Measurements from ENCODE around the gene TLN1. TPM values are rescaled to one million over a fixed set of nuclear protein-coding genes. Genes with fewer than 3 reads are reported as not detected.

The TLN1 gene
- total and polyA plus RNA-seq, 2 experiments from 2014 or later, result 21.5 to 120 TPM

DNA sequence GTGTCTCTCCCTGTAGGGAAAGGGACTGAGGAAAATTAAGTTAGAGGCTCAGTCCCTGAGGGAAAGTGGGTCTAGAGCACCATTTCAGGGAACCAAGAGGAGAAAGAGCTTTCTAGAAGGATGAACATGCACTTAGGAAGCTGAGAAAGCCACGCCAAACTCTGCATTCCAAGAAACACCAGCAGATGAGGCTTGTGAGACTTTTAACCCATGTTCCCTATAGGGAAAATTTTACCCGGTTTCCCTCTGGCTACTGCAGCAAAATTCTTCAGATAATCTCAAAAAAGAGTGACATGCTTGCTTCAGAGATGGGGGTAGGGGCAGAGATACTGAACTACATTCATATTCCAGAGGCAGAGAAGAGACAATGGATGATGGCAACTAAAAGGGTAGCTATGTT is 8.6 kb downstream of the TLN1 start (continued):
- TF ChIP-seq, protein P1, sequence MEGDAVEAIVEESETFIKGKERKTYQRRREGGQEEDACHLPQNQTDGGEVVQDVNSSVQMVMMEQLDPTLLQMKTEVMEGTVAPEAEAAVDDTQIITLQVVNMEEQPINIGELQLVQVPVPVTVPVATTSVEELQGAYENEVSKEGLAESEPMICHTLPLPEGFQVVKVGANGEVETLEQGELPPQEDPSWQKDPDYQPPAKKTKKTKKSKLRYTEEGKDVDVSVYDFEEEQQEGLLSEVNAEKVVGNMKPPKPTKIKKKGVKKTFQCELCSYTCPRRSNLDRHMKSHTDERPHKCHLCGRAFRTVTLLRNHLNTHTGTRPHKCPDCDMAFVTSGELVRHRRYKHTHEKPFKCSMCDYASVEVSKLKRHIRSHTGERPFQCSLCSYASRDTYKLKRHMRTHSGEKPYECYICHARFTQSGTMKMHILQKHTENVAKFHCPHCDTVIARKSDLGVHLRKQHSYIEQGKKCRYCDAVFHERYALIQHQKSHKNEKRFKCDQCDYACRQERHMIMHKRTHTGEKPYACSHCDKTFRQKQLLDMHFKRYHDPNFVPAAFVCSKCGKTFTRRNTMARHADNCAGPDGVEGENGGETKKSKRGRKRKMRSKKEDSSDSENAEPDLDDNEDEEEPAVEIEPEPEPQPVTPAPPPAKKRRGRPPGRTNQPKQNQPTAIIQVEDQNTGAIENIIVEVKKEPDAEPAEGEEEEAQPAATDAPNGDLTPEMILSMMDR (conservative IDR thresholded peaks at IDR 0.05; ENCODE audit: low read depth in 2 of 2), result no peak
- TF ChIP-seq, protein P2, sequence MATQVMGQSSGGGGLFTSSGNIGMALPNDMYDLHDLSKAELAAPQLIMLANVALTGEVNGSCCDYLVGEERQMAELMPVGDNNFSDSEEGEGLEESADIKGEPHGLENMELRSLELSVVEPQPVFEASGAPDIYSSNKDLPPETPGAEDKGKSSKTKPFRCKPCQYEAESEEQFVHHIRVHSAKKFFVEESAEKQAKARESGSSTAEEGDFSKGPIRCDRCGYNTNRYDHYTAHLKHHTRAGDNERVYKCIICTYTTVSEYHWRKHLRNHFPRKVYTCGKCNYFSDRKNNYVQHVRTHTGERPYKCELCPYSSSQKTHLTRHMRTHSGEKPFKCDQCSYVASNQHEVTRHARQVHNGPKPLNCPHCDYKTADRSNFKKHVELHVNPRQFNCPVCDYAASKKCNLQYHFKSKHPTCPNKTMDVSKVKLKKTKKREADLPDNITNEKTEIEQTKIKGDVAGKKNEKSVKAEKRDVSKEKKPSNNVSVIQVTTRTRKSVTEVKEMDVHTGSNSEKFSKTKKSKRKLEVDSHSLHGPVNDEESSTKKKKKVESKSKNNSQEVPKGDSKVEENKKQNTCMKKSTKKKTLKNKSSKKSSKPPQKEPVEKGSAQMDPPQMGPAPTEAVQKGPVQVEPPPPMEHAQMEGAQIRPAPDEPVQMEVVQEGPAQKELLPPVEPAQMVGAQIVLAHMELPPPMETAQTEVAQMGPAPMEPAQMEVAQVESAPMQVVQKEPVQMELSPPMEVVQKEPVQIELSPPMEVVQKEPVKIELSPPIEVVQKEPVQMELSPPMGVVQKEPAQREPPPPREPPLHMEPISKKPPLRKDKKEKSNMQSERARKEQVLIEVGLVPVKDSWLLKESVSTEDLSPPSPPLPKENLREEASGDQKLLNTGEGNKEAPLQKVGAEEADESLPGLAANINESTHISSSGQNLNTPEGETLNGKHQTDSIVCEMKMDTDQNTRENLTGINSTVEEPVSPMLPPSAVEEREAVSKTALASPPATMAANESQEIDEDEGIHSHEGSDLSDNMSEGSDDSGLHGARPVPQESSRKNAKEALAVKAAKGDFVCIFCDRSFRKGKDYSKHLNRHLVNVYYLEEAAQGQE (IDR thresholded peaks at IDR 0.05; ENCODE audit: unreplicated experiment), result no peak
- no peak for TF ChIP-seq EZH2phosphoT487 (IDR thresholded peaks at IDR 0.05; ENCODE audit: unreplicated experiment)
- no peak for TF ChIP-seq ZNF114 (CRISPR knock-in tag; IDR thresholded peaks at IDR 0.05)

DNA sequence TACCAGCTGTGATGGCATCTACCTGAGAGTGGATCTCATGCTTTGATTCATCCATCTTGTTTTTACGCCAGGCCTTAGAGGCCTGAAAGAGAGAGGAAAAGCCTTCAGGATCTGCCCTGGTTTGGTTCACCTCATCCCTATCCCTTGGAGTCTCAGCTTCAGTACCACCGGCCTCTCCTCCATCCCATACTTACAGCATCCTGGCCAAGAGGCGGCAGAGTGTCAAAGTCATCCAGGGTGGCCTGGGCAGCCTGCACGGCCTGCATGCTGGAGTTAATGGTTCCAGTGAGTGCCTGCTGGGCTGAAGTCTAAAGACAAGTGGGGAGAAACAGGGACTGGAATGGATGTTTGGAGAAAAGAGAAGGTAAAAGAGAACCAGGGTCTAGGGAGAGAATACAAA is 12.4 kb downstream of the TLN1 start:
- Mint-ChIP-seq H3K36me3 (ENCODE audit: low read depth) (peaks cover 90% of the 10 kb centered on the region), H3K27ac (no peak overlapping the region), H3K4me3 (no peak overlapping the region), H3K27me3 (ENCODE audit: insufficient read depth, low read depth, poor library complexity) (no peaks in the 10 kb centered on the region), H3K4me1 (peaks cover 4% of the 10 kb centered on the region; the same call in 1 of the 3 replicates), H3K9me3 (no peaks in the 10 kb centered on the region)
- no peaks in the 10 kb centered on the region; the same call in 1 of the 2 replicates for H4K20me1 ChIP-seq (replicated peaks; ENCODE audit: insufficient read depth)
- H3K9me2 ChIP-seq (ENCODE audit: insufficient read depth), result no peaks in the 10 kb centered on the region
- H3K4me1 ChIP-seq (ENCODE audit: insufficient read depth), result no peaks in the 10 kb centered on the region
- H2AFZ ChIP-seq, result no peak overlapping the region
- ATAC-seq (no peak), DNase-seq (ENCODE audit: low spot score) (no peak)
- peaks cover 55% of the 10 kb centered on the region for H3K36me3 ChIP-seq (ENCODE audit: insufficient read depth)
- H3K27me3 ChIP-seq (ENCODE audit: insufficient read depth), result no peaks in the 10 kb centered on the region
- H3K79me2 ChIP-seq (replicated peaks; ENCODE audit: insufficient read depth), result no peaks in the 10 kb centered on the region
- H3K4me3 ChIP-seq, result no peak overlapping the region
- no peak overlapping the region for H3K4me2 ChIP-seq
- H3F3A ChIP-seq (replicated peaks; ENCODE audit: low read depth), result no peaks in the 10 kb centered on the region
- no peak overlapping the region for H3K27ac ChIP-seq (ENCODE audit: low read depth)
- TF ChIP-seq JUNB (IDR thresholded peaks at IDR 0.05; ENCODE audit: unreplicated experiment) (no peak), POLR2AphosphoS5 (IDR thresholded peaks at IDR 0.05; ENCODE audit: low read depth) (no peak), EZH2 (IDR thresholded peaks at IDR 0.05; ENCODE audit: low read depth, unreplicated experiment) (no peak), ZNF114 (CRISPR knock-in tag; IDR thresholded peaks at IDR 0.05) (no peak), NANOG (IDR thresholded peaks at IDR 0.05; ENCODE audit: borderline replicate concordance) (no peak)
- TF ChIP-seq, protein P1 (conservative IDR thresholded peaks at IDR 0.05; ENCODE audit: low read depth in 2 of 2), result no peak
- TF ChIP-seq, protein P3, sequence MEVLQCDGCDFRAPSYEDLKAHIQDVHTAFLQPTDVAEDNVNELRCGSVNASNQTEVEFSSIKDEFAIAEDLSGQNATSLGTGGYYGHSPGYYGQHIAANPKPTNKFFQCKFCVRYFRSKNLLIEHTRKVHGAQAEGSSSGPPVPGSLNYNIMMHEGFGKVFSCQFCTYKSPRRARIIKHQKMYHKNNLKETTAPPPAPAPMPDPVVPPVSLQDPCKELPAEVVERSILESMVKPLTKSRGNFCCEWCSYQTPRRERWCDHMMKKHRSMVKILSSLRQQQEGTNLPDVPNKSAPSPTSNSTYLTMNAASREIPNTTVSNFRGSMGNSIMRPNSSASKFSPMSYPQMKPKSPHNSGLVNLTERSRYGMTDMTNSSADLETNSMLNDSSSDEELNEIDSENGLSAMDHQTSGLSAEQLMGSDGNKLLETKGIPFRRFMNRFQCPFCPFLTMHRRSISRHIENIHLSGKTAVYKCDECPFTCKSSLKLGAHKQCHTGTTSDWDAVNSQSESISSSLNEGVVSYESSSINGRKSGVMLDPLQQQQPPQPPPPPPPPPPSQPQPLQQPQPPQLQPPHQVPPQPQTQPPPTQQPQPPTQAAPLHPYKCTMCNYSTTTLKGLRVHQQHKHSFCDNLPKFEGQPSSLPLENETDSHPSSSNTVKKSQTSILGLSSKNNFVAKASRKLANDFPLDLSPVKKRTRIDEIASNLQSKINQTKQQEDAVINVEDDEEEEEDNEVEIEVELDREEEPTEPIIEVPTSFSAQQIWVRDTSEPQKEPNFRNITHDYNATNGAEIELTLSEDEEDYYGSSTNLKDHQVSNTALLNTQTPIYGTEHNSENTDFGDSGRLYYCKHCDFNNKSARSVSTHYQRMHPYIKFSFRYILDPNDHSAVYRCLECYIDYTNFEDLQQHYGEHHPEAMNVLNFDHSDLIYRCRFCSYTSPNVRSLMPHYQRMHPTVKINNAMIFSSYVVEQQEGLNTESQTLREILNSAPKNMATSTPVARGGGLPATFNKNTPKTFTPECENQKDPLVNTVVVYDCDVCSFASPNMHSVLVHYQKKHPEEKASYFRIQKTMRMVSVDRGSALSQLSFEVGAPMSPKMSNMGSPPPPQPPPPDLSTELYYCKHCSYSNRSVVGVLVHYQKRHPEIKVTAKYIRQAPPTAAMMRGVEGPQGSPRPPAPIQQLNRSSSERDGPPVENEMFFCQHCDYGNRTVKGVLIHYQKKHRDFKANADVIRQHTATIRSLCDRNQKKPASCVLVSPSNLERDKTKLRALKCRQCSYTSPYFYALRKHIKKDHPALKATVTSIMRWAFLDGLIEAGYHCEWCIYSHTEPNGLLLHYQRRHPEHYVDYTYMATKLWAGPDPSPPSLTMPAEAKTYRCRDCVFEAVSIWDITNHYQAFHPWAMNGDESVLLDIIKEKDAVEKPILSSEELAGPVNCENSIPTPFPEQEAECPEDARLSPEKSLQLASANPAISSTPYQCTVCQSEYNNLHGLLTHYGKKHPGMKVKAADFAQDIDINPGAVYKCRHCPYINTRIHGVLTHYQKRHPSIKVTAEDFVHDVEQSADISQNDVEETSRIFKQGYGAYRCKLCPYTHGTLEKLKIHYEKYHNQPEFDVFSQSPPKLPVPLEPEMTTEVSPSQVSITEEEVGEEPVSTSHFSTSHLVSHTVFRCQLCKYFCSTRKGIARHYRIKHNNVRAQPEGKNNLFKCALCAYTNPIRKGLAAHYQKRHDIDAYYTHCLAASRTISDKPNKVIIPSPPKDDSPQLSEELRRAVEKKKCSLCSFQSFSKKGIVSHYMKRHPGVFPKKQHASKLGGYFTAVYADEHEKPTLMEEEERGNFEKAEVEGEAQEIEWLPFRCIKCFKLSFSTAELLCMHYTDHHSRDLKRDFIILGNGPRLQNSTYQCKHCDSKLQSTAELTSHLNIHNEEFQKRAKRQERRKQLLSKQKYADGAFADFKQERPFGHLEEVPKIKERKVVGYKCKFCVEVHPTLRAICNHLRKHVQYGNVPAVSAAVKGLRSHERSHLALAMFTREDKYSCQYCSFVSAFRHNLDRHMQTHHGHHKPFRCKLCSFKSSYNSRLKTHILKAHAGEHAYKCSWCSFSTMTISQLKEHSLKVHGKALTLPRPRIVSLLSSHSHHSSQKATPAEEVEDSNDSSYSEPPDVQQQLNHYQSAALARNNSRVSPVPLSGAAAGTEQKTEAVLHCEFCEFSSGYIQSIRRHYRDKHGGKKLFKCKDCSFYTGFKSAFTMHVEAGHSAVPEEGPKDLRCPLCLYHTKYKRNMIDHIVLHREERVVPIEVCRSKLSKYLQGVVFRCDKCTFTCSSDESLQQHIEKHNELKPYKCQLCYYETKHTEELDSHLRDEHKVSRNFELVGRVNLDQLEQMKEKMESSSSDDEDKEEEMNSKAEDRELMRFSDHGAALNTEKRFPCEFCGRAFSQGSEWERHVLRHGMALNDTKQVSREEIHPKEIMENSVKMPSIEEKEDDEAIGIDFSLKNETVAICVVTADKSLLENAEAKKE (CRISPR knock-in tag; IDR thresholded peaks at IDR 0.05), result no peak
